Measurements from ENCODE around the gene HEXA. TPM values are rescaled to one million over a fixed set of nuclear protein-coding genes. Genes with fewer than 3 reads are reported as not detected.

Gene HEXA
- total RNA-seq, 1 experiment from 2014 or later, result 127 TPM

DNA sequence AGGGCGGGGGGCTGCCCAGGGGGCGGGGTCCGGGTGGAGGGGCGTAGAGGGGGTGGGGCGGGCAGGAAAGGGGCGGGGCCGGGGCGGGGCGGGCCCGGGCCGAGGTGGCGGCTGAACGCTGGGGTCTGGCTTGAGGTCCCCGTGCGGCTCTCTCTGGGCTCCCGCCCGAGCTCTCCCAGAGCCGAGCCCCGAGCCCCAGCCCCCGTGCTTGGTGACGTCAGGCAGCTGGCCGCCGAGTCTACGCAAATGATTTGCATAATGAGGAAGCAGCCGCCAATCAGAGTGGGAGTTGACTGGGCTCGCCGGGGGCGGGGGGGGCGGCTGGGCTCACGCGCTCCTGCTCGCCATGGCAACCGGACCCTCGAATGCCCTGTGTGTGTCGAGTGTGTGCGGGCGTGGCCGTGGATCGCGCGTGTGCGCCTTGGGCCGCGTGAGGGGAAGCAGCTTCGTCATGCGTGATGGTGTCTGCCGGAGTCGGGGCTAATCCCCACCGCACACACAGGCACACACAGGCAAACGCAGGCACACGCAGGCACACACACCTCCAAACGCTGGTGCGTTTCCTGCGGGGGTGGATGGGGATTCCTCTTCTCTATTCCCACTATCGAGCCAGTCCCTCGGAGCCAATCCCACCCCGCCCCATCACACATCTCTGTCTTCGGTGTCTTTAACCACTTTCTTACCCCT, 55.7 kb downstream of the HEXA start, which contains the start of gene CELF6:
Gene CELF6 (minus strand): TSS at position 173 of the 687 bp plus-strand sequence. CDS start 283 bp downstream, outside the sequence.
- peak; percentile 64 for DNase-seq (ENCODE audit: low read depth)

DNA sequence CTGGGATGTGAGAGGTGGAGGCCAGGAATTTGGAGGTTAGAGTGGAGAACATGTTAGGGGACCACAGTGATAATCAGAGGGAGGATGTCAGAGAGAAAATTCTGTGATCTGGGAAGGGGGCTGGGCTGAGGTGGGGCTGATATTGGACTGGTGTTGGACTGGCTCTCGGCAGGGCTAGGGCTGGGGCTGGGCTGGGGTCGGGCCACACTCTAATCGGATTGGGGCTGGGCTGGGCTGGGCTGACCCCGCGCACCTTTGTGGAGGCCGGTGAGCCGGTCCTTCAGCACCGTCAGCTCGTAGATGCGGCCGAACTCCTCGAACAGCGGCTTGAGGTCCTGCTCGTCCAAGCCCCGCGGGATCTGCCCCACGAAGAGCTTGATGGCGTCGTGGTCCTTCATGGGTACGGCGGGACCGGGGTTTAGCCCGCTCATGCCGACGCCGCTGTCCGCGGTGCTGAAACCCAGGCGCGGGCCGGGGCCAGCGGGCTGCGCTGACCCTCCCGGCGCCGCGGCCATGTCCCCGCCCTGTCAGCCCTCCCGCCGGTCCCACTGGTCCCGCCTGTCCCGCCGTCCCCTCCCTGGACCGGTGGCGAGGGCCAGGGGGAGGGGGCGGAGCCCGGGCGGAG, 56.3 kb downstream of the HEXA start:
- peak; percentile 34 for DNase-seq (ENCODE audit: low read depth)

DNA sequence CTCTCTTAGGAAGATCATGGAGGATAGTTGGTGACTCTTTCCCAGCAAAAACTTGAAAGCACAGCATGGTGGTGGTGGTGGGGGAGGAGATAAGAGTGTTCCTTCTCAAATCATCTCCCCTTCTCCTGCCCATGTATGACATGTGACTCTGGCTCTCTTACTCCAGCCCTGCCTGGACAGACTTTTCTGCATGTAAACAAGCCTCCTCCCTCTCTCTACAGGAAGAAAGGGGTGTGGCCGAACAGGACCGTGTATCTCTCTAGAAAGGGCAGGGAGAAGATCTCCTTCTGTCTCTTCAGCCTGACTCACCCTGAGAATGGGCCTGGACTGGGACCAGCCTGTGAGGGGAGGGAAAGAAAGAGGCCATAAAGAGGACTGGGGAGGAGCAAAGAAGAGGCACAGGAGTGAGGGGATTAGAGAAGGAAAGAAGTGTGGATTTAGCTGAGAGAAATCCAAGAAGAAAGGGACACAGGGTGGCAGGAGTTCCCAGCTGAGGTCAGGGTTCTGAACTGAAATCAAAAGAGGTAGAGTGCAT, 57.3 kb downstream of the HEXA start:
- no peak for DNase-seq (ENCODE audit: low read depth)

DNA sequence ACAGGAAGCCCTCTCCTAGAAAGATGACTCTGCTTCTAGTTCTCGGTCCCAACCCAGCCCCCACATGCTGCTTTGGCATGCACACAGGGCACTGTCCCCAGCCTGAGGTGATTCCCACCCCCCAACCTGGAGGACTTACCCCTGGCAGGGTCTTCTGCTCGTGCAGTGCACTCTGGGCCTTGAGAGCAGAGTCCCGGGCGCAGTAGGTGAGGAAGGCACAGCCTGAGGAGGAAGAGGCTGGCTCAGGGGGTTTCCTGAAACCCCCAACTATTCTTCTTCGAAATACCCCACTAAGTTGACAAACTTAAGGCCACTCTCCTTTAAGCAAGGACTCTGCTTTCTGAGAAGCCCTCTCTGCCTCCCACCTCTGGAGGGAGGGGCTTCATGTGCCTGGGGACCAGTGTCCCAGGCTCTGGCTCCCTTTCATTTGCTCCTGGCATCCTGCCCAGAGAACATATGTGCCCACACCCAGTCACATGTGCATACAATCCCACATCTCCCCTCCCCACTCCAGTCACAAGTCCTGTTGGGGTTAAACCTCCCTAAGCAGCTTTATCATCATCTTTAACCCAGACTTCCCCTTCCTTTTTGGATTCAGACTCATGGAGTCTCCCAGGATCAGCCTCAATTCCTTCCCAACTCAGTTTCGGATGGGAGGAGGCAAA, 60.0 kb downstream of the HEXA start:
- DNase-seq (ENCODE audit: low read depth), result peak; percentile 19

DNA sequence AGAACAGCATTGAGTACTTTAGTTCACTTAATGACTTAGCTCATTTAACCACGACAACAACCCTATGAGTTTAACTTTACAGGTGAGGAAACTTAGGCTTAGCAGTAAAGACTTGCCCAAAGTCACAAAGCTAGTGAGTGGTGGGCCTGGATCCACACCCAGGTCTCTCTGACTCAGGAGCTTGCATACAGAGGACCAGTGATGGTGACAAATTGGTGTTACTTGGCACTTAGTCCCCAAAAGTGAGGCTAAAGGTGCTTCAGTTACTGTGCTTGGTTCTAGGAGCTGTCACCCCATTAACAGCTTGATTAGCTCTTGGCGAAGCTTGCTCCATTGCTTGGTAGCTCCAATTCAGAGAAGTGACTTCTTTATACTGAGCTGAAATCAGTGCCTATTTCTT, 61.9 kb downstream of the HEXA start:
- DNase-seq (ENCODE audit: low read depth), result no peak

DNA sequence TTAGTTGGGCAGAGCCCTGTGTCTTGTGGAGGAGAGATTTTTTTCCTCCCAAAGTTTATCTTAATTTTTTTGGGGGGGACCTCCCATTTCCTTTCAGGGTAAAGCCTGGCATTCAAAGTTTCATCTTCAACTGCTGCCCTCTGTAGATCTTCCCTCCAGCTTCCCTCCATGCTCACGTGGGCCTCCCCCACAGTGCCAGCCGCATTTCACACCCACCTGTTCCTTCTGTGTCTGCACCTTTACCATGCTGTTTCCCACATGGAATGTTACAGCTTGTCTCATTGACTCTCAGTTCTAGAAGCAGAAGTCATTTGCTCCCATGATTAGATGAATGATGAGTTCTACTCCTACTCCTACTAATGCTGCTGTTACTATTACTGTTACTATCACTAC, 62.4 kb downstream of the HEXA start:
- DNase-seq (ENCODE audit: low read depth), result no peak

DNA sequence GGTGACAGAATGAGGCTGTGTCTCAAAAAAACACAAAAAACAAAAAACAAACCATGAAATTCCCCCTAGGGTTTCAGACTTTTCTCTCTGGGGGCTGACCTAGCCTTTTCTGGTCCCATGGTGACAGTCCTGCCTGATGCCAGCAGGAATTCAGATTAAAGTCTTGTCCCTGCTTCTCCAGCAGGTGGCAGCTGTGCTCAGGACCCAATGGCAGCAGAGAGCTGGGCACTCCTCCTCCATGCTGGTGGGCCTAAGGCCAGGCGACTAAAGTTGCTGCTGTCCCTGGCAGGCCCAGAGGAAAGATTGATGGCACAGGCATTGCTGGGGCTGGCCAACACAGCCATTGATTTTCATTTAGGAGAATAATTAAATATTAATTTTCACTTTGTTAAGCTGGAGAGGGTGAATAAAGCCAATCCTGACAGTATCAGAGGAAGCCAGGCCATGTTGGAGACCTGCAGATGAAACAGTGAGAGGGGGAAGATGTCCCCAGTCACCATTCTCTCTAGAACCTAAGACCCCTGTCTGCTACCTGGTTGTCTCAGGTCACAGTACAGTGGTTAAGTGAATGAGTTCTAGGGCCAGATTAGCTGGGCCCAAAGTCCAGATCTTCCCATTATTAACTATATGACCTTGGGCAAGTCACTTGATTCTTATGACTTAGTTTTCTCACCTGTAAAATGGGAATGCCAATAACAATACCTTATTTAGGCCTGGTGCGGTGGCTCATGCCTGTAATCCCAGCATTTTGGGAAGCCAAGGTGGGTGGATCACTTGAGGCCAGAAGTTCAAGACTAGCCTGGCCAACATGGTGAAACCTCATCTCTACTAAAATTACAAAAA, 63.0 kb downstream of the HEXA start:
- DNase-seq (ENCODE audit: low read depth), result peak; percentile 65

DNA sequence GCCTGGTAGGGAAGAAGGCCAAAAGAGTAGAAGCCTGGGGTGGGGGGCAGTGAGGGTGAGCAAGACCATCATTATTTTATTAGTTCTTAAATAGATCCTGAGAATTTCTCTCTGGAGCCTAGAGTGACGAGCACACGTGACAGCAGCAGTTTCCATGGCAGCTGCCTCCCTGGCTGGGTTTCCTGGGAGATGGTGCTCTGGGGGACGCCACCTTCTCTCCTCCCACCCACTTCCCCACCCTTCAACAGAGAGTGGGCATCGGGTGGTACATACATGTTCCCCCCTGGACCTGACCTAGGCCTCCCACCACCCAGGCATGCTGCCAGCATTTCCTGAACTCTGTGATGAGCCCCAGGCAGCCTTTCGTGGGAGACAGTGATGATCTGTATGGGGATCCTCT, 68.8 kb downstream of the HEXA start:
- no peak for DNase-seq (ENCODE audit: low read depth)

DNA sequence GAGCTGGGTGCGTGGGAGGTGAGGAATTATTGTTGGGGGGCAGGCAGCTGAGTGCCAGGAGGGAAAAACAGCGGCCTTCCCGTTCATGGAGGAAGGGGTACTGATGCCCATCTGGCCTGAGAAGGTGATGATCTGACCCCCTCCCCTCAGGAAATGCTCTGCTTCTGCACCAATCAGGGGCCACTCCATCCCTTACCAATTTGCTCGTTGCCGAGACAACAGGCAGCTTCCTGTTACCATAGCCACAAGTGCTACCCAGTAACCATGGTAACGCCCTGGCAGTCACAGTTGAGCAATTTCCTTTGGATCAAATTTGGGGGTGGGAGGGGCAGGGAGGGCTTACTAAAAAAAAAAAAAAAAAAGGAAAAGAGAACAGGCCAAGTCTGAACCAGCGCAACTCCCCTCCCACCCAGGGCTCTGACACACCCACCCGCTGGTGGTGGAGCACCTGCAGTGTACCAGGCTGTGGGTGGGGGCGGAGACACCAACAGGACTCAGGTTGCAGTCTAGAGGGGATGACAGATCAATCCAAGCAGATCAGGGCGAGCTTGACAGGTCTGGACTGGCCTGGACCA, 69.5 kb downstream of the HEXA start:
- peak; percentile 38 for DNase-seq (ENCODE audit: low read depth)

DNA sequence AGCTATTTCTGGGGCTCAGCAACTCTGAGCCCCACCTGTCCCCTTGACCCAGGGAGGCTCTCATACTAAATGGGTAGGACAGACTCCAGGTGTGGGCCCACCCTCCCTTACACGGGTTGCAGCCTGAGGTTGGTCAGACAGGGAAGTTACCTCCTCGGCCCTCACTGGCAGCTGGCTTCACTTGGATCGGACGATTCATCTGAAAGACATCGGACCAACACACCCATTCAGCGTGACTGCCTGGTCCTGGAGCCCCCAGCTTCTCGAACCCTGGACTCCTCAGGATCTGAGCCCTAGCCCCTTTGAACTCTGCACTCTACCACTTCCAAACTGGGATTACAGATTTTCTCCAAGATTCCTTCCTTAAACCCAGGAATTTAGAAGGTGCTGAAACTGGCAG, 71.2 kb downstream of the HEXA start:
- DNase-seq (ENCODE audit: low read depth), result no peak

DNA sequence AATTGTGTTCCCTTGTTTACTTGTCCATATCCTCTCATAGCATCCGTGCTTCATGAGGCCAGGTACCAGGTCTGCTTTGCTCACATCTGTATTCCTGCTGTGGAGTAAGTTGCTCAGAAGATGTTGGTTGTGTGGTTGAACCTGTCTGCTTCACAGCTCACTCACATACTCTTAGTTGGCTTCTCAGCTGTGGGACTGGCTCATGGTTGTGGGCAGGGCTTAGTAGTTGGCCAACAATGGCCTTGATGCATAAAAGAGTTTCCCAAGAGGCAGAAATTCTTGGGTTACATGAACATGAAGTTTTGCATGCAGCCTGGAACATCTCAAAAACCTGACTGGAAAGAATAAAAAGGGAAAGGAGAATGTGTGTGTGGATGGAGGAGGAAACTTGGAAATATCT, 72.9 kb downstream of the HEXA start:
- no peak for DNase-seq (ENCODE audit: low read depth)

Other genes with a start within 250 kb of the HEXA start
- gene GRAMD2A, start 178.2 kb downstream of the HEXA start, total RNA-seq (2014; rRNA removed), result 0.06 TPM in 1 of 2 replicates, not detected in the other
- gene PKM, start 144.8 kb downstream of the HEXA start, total RNA-seq (2014; rRNA removed), result 3,615 and 3,840 TPM in 2 replicates
- 27.8 and 32.5 TPM in 2 replicates for gene PARP6, start 103.5 kb downstream of the HEXA start, total RNA-seq (2014; rRNA removed)
- 0.38 and 0.46 TPM in 2 replicates for gene CELF6, start 55.9 kb downstream of the HEXA start, total RNA-seq (2014; rRNA removed)
- not detected in 2 replicates for gene TMEM202, start 22.3 kb upstream of the HEXA start, total RNA-seq (2014; rRNA removed)
- 29.2 and 29.5 TPM in 2 replicates for gene ARIH1, start 98.3 kb upstream of the HEXA start, total RNA-seq (2014; rRNA removed)

Measured in LHCN-M2 (cell line).